Breast epithelium (tissue), 4 donors: Measurements from ENCODE around the gene AFAP1L1. TPM values are rescaled to one million over a fixed set of nuclear protein-coding genes. Genes with fewer than 3 reads are reported as not detected.

ENCODE experiments used
- DNase-seq, 2 donors: peaks; one replicate each; pipeline ENCODE4 v3.0.0-alpha.2; 2019; ENCODE audit warnings: low spot score in 2 of 2
- H3K27ac ChIP-seq, 2 donors: fragments of 200-600 bp; sonication (generic) in 1 of 2; one replicate each; pipeline ENCODE4 v1.5.1; 2016 to 2019; ENCODE audit warnings: mild to moderate bottlenecking in 1 of 2
- H3K27me3 ChIP-seq, 2 donors: fragments of 200-600 bp; sonication (generic) in 1 of 2; one replicate each; pipeline versions ENCODE4 v1.5.1 to v1.6.0; 2017 to 2019; ENCODE audit warnings: control low read depth in 1 of 2, mild to moderate bottlenecking in 1 of 2
- H3K36me3 ChIP-seq: fragments of 200-600 bp; one replicate; pipeline ENCODE4 v1.5.1; 2019
- H3K4me1 ChIP-seq, 2 donors: fragments of 200-600 bp; sonication (generic); one replicate each; pipeline ENCODE4 v1.5.1; 2016 to 2019; ENCODE audit warnings: control low read depth in 1 of 2
- H3K4me3 ChIP-seq, 3 donors: fragments of 200-600 bp; sonication (generic); 1 replicate in 2 of 3; 2 replicates in 1 of 3; pipeline ENCODE4 v1.5.1; 2016 to 2019; ENCODE audit warnings: mild to moderate bottlenecking in 3 of 3, moderate library complexity in 2 of 3
- H3K9me3 ChIP-seq, 2 donors: fragments of 200-600 bp; sonication (generic) in 1 of 2; one replicate each; pipeline ENCODE4 v1.5.1; 2016 to 2019; ENCODE audit warnings: control low read depth in 1 of 2
- CTCF ChIP-seq, 3 donors: fragments of 450-650 bp; IDR thresholded peaks; one replicate each; pipeline ENCODE4 v1.5.1; 2016 to 2017; ENCODE audit warnings: antibody characterized with exemption in 3 of 3, mild to moderate bottlenecking in 3 of 3, moderate library complexity in 3 of 3
- POLR2A ChIP-seq: fragments of 450-650 bp; IDR thresholded peaks from one replicate; pipeline ENCODE4 v1.6.1; 2016; ENCODE audit warnings: antibody characterized with exemption, mild to moderate bottlenecking, moderate library complexity
- POLR2AphosphoS5 ChIP-seq, 3 donors: sonication (generic); formaldehyde crosslinking; IDR thresholded peaks; one replicate each; pipeline ENCODE4 v1.6.1; 2017; ENCODE audit warnings: antibody characterized with exemption in 3 of 3
- intact Hi-C: fragments of 100-400 bp; cut with DNase I; formaldehyde crosslinking; loops from one replicate; pipeline ENCODE4 v1.15.1; 2023; ENCODE audit warnings: low total_unique reads
- total RNA-seq, 3 donors: library from RNA; depleted of rRNA; stranded (reverse); fragments of >200 nt; gene quantifications; one replicate each; pipeline ENCODE4 v1.1.0, GENCODE V29; 2016

AFAP1L1 gene
- total RNA-seq, 3 donors from 2014 or later = 13.3 to 108 (median 26.5) TPM

DNA sequence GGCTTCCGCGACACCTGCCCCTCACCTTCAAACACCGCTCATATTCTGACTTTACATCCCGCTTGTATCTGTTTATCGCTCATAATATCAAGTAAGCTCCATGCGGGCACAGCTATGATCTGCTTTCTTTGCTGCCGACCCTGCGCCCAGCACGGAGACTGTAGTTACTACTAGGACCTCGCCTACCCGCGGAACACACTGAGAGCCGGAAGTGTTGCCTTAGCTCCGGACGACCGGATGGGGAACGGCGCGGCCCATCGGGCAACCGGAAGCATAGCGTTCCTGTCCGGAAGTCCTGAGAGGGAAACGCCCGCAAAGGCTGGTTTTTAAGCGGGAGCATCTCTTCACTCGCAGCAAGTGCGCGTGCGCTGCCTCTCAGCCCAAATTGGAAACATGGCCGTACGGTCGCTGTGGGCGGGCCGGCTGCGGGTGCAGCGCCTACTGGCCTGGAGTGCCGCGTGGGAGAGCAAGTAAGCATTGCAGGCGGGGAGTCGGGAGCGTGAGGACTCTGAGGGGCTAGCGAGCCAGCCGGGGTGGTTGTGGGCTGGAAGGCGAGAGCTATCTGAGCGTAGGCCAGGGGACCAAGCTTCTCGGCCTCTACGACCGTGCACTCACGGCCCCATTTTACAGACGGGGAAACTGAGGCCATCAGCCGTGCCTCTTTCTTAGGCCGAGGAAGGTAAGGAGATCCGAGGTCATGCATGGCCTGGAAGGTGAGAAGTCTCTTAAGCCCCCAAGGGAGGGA lies 73.7 kb downstream of the AFAP1L1 start, which contains the start of gene GRPEL2:
Gene GRPEL2 (plus strand): TSS at position 353 of the 745 bp plus-strand sequence. CDS start 41 bp downstream, at position 394.
- Histone ChIP-seq H3K4me1 (no peaks in the 10 kb centered on the region), H3K36me3 (no peaks in the 10 kb centered on the region), H3K4me3 (peak within 1 kb of the TSS; percentile 68 to 85 (median 81)), H3K9me3 (no peaks in the 10 kb centered on the region), H3K27me3 (no peaks in the 10 kb centered on the region), H3K27ac (peak within 1 kb of the TSS; percentile 82 to 86)
- TF ChIP-seq CTCF (IDR thresholded peaks at IDR 0.05) (peak in 1 of 3 donors; percentile 15), POLR2A (no peak), POLR2AphosphoS5 (IDR thresholded peaks at IDR 0.05) (peak; percentile 74 to 87 (median 77))
- peak; percentile 91 to 94 for DNase-seq
- intact Hi-C loops = no loop called here

DNA sequence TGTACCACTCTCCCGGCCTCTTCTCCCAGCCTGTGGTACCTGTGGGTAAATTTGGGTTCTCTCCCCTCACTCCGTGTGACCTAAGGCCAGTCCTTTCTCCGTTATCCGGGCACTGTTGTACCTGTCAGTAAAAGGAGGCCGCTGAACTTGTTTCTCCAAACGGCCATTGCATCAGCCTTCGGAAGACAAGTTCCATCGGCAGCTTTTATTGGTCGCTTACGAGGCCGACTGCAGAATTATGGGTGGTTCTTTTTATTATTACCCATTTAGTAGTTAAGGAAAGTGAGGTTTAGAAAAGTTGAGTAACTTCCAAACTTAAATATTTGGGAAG lies 74.2 kb downstream of the AFAP1L1 start:
- Histone ChIP-seq H3K36me3 (no peaks in the 10 kb centered on the region), H3K27ac (peak overlapping the region; percentile 82 to 86), H3K4me1 (no peaks in the 10 kb centered on the region), H3K27me3 (no peaks in the 10 kb centered on the region), H3K4me3 (peak overlapping the region; percentile 68 to 85 (median 81)), H3K9me3 (no peaks in the 10 kb centered on the region)
- TF ChIP-seq POLR2A (no peak), CTCF (IDR thresholded peaks at IDR 0.05) (no peak), POLR2AphosphoS5 (IDR thresholded peaks at IDR 0.05) (no peak)
- intact Hi-C loops = no loop called here
- DNase-seq = no peak

GRCh38 chr5:149348518-149348917 lies 76.9 kb downstream of the AFAP1L1 start:
- H3K27me3 ChIP-seq = no peaks in the 10 kb centered on the region
- DNase-seq = no peak
- H3K36me3 ChIP-seq = no peaks in the 10 kb centered on the region
- H3K9me3 ChIP-seq = no peaks in the 10 kb centered on the region
- no peak for TF ChIP-seq POLR2AphosphoS5 (IDR thresholded peaks at IDR 0.05)
- no peak for TF ChIP-seq CTCF (IDR thresholded peaks at IDR 0.05)
- TF ChIP-seq POLR2A = no peak
- H3K4me3 ChIP-seq = no peak overlapping the region
- no peak overlapping the region for H3K27ac ChIP-seq
- intact Hi-C loops = no loop called here
- no peaks in the 10 kb centered on the region for H3K4me1 ChIP-seq

GRCh38 chr5:149349382-149349781 lies 77.7 kb downstream of the AFAP1L1 start:
- DNase-seq = no peak
- TF ChIP-seq CTCF (IDR thresholded peaks at IDR 0.05) (no peak), POLR2AphosphoS5 (IDR thresholded peaks at IDR 0.05) (no peak), POLR2A (no peak)
- no peaks in the 10 kb centered on the region for H3K4me1 ChIP-seq
- intact Hi-C loops = no loop called here
- H3K36me3 ChIP-seq = no peaks in the 10 kb centered on the region
- no peaks in the 10 kb centered on the region for H3K27me3 ChIP-seq
- no peak overlapping the region for H3K27ac ChIP-seq
- H3K4me3 ChIP-seq = no peak overlapping the region
- no peaks in the 10 kb centered on the region for H3K9me3 ChIP-seq

- no peak overlapping the region for H3K27ac ChIP-seq
- TF ChIP-seq POLR2A = no peak
- TF ChIP-seq POLR2AphosphoS5 (IDR thresholded peaks at IDR 0.05) = no peak
- TF ChIP-seq CTCF (IDR thresholded peaks at IDR 0.05) = no peak
- H3K9me3 ChIP-seq = no peaks in the 10 kb centered on the region
- no peak overlapping the region for H3K4me3 ChIP-seq
- no peaks in the 10 kb centered on the region for H3K27me3 ChIP-seq
- no peaks in the 10 kb centered on the region for H3K36me3 ChIP-seq
- DNase-seq = no peak
- H3K4me1 ChIP-seq = no peaks in the 10 kb centered on the region
- intact Hi-C loops = no loop called here
Measured at GRCh38 chr5:149352169-149352568, 80.5 kb downstream of the AFAP1L1 start.
